Psoas muscle (tissue), 8 donors: ENCODE results near the gene FGFR3. TPM values are rescaled to one million over a fixed set of nuclear protein-coding genes. Genes with fewer than 3 reads are reported as not detected.

Experiments used
- ATAC-seq, 4 donors: fragments of 200-7000 bp; cut with Tn5 transposase; one replicate each; pipeline ENCODE4 v1.9.1; 2020; ENCODE audit warnings: moderate library complexity in 3 of 4, mild to moderate bottlenecking in 2 of 4
- DNase-seq, 2 donors: peaks; one replicate each; pipeline ENCODE4 v3.0.0-alpha.2; 2020
- H3K27ac ChIP-seq: fragments of 200-600 bp; one replicate; pipeline ENCODE4 v1.8.0; 2022
- H3K27me3 ChIP-seq, 3 donors: fragments of 200-600 bp in 1 of 3; one replicate each; pipeline versions ENCODE4 v1.6.1 to v1.8.0; 2013 to 2022; ENCODE audit warnings: low read length in 2 of 3, mild to moderate bottlenecking in 2 of 3, moderate library complexity in 1 of 3; ENCODE audit not compliant: insufficient read depth in 3 of 3
- H3K36me3 ChIP-seq, 2 donors: fragments of 200-600 bp in 1 of 2; one replicate each; pipeline versions ENCODE4 v1.6.1 to v1.8.0; 2013 to 2022; ENCODE audit warnings: low read depth in 1 of 2, mild to moderate bottlenecking in 1 of 2, moderate library complexity in 1 of 2; ENCODE audit not compliant: insufficient read depth in 1 of 2
- H3K4me1 ChIP-seq: fragments of 200-600 bp; one replicate; pipeline ENCODE4 v1.8.0; 2022
- H3K4me3 ChIP-seq: fragments of 200-600 bp; one replicate; pipeline ENCODE4 v1.8.0; 2022; ENCODE audit warnings: mild to moderate bottlenecking
- H3K9me3 ChIP-seq: fragments of 200-600 bp; one replicate; pipeline ENCODE4 v1.8.0; 2022
- WGBS, 3 donors: extraction: QIAGEN DNeasy Blood & Tissue Kit; methylation state at CpG; one replicate each; pipeline versions ENCODE4 v1.1.6 to v1.1.7; 2013; 5-methylcytosine and 5-hydroxymethylcytosine counted together
- intact Hi-C, 2 donors: fragments of 100-400 bp; cut with DNase I; formaldehyde crosslinking; loops; one replicate each; pipeline versions ENCODE4 v1.11.0 to v1.14.2; 2022
- polyA plus RNA-seq, 3 donors: library from polyadenylated mRNA; stranded (reverse); fragments of 200-250 nt; gene quantifications; one replicate each; pipeline ENCODE4 v1.2.3, GENCODE V29; 2013
- total RNA-seq, 4 donors: library from RNA; stranded (reverse); fragmentation: NEBNext Ultra II Directional in 2 of 4; extraction: Animal tissue kit (Norgen Biotek cat#: 25700) in 2 of 4; gene quantifications; one replicate each; pipeline versions ENCODE4 v1.2.1 to v1.2.4, GENCODE V29; 2021 to 2023
- TF ChIP-seq, protein P1 (sequence below): fragments of 200-600 bp; IDR thresholded peaks from one replicate; pipeline ENCODE4 v1.8.0; 2022; ENCODE audit warnings: antibody characterized with exemption
- donor health status: healthy with polysubstance abuse.
- donor health status: DM: no; HTN: no; CAD: no; lungs with moderate emphysema.
- donor health status: Bipolar disorder and iron deficiency.
- donor health status: healthy.
- donor health status: DM: yes; HTN: yes; CAD: no.
- donor health status: DM: no; HTN: no; CAD: no.
- donor health status: DM: no; HTN: no; CAD: no.
- donor health status: DM: yes; HTN: yes; CAD: no.

The FGFR3 gene
- total and polyA plus RNA-seq, 7 donors, result 0.17 to 1.1 (median 0.30) TPM

GRCh38 chr4:1830234-1830633, 37.1 kb downstream of the FGFR3 start:
- ATAC-seq, result no peak
- no peaks in the 10 kb centered on the region for H3K27me3 ChIP-seq
- TF ChIP-seq, protein P1, sequence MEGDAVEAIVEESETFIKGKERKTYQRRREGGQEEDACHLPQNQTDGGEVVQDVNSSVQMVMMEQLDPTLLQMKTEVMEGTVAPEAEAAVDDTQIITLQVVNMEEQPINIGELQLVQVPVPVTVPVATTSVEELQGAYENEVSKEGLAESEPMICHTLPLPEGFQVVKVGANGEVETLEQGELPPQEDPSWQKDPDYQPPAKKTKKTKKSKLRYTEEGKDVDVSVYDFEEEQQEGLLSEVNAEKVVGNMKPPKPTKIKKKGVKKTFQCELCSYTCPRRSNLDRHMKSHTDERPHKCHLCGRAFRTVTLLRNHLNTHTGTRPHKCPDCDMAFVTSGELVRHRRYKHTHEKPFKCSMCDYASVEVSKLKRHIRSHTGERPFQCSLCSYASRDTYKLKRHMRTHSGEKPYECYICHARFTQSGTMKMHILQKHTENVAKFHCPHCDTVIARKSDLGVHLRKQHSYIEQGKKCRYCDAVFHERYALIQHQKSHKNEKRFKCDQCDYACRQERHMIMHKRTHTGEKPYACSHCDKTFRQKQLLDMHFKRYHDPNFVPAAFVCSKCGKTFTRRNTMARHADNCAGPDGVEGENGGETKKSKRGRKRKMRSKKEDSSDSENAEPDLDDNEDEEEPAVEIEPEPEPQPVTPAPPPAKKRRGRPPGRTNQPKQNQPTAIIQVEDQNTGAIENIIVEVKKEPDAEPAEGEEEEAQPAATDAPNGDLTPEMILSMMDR, result no peak
- no peak for DNase-seq
- intact Hi-C loops, result no loop called here
- peaks cover 0 to 74% of the 10 kb centered on the region in 2 donors for H3K36me3 ChIP-seq
- WGBS, 3 donors, result 96 to 97% (median 96%) methylated on average over 3 of the region's 3 CpGs
- H3K9me3 ChIP-seq, result no peaks in the 10 kb centered on the region
- no peak overlapping the region for H3K4me3 ChIP-seq
- no peak overlapping the region for H3K27ac ChIP-seq
- no peaks in the 10 kb centered on the region for H3K4me1 ChIP-seq

DNA sequence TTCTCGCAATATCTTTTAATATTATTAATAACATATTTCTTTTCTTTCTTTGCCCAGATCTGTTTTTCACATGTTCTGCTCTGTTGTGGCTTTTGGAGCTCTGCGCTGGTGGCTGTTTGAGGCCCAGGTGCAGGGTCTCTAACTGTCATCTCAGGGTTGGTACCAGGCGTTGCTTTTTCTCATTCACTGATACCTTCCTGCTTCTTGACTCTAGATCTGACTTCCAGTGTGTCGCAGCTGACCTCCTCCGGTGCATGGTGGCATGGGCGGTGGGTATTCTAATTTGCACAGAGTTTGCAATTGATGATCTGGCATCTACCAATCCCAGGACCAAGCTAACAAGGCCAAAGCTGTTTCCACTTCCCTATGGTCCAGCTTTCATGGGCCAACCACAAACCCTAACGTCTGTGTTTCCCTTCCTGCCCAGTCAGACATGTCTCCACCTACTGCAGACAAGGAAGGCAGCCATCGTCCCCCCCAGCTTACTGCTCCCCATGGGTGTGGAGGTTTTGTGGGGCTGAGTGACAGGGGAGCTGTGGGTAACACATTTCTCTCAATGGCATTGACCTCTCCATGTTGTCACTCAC, 37.6 kb downstream of the FGFR3 start:
- Histone ChIP-seq H3K36me3 (peaks cover 0 to 74% of the 10 kb centered on the region in 2 donors), H3K4me1 (no peaks in the 10 kb centered on the region), H3K4me3 (no peak overlapping the region), H3K27me3 (no peaks in the 10 kb centered on the region), H3K27ac (no peak overlapping the region), H3K9me3 (no peaks in the 10 kb centered on the region)
- intact Hi-C loops, result no loop called here
- TF ChIP-seq, protein P1, result no peak
- ATAC-seq, result no peak
- no peak for DNase-seq
- WGBS, 3 donors, result 88 to 89% (median 89%) methylated on average over 8 of the region's 8 CpGs

DNA sequence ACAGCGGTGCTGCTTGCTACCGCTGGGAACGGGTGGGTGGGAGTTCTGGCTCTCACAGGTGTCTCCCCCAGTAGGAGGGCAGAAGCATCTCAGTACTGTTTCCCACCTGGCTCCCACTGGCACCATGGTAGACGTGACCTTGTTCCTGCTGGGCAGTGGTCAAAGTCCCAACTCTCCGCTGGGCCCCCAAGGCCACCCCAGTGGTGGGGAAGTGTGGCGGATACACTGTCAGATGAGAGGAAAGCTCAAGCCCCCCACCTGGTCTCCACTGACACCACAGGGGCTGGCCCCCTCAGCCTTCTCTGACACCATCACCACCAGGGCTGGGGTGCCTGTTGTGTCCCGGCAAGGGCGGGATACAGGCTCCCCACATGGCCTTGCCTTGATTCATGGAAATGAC, 38.2 kb downstream of the FGFR3 start:
- no peak overlapping the region for H3K27ac ChIP-seq
- no peak overlapping the region for H3K4me3 ChIP-seq
- no peaks in the 10 kb centered on the region for H3K27me3 ChIP-seq
- ATAC-seq, result no peak
- 93 to 97% (median 93%) methylated on average over 8 of the region's 8 CpGs for whole genome bisulfite sequencing, 3 donors
- H3K4me1 ChIP-seq, result no peaks in the 10 kb centered on the region
- no peaks in the 10 kb centered on the region for H3K9me3 ChIP-seq
- H3K36me3 ChIP-seq, result peaks cover 0 to 75% of the 10 kb centered on the region in 2 donors
- intact Hi-C loops, result no loop called here
- TF ChIP-seq, protein P1, result no peak
- DNase-seq, result no peak

DNA sequence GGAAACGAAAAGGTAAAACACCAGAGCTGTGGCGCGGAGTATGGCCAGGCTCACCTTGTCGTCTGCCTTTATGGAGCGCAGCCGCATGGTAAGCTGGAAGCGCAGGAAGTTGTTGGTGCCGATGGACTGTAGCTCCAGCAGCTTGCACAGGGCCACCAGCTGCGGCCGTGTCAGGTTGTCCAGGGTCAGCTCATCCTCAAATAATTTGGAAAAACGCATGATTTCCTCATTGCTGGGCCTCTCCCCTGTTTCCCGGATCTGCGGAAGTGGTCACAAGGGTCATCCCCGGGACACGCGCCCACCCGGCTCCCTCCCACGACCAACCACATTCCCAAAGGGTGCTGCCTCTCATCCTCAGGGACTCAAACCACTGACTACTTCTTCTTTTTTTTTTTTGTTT, 39.6 kb downstream of the FGFR3 start:
- Histone ChIP-seq H3K27me3 (no peaks in the 10 kb centered on the region), H3K36me3 (peaks cover 0 to 80% of the 10 kb centered on the region in 2 donors), H3K27ac (no peak overlapping the region), H3K4me3 (no peak overlapping the region), H3K9me3 (no peaks in the 10 kb centered on the region), H3K4me1 (no peaks in the 10 kb centered on the region)
- no peak for ATAC-seq
- WGBS, 3 donors, result 90 to 95% (median 91%) methylated on average over 14 to 18 of the region's 18 CpGs
- intact Hi-C loops, result no loop called here
- DNase-seq, result no peak
- TF ChIP-seq, protein P1, result no peak
